ENCODE data around the gene MAPKAPK3.

MAPKAPK3 gene

DNA sequence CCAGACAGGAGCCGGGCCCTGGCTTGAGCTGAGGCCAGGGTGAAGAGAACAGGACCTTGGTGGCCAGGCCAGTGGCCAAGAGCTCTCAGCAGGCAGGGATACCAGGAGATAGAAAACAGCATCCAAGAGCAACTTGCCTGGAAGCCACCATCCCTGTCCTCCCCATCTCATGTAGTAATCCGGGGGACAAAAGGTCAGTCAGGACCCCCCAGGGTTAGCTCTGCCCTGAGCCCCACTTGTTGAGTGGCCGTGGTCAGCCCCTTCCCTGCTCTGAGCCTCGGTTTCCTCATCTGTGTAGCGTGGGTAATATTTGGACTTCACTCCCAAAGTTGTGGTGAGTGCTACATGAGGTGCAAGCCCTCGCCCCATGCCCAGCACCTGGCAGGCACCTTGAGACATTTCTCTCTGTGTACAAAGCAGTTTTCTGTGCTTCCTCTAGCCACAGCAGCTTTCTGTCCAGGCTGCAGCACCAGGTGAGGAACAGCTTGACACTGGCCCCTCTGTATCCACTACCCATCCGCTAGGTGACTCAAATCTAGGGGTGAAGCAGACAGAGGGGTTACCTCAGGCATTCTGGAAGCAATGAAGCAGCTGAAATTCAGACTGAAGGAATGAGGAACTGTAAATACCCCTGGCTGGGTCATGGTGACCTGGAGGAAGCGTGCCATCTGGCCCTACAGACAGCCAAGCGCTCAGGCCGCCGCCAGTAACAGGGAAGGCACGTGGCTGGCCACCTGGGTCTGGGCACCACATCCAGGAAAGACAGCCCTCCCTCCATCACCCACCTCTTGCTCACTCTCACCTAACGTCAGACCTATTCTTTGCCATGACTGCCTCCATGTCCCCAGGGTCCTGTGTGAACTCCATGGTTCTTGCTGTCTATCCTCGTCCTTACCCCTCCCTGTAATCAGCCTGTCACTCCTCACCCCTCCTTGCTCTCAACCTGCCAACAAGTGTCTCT is 12.0 kb upstream of the MAPKAPK3 start:
- DNase-seq (ENCODE audit: insufficient read length, low spot score) (no peak), FAIRE-seq (no peak)
- TF ChIP-seq, protein P1, sequence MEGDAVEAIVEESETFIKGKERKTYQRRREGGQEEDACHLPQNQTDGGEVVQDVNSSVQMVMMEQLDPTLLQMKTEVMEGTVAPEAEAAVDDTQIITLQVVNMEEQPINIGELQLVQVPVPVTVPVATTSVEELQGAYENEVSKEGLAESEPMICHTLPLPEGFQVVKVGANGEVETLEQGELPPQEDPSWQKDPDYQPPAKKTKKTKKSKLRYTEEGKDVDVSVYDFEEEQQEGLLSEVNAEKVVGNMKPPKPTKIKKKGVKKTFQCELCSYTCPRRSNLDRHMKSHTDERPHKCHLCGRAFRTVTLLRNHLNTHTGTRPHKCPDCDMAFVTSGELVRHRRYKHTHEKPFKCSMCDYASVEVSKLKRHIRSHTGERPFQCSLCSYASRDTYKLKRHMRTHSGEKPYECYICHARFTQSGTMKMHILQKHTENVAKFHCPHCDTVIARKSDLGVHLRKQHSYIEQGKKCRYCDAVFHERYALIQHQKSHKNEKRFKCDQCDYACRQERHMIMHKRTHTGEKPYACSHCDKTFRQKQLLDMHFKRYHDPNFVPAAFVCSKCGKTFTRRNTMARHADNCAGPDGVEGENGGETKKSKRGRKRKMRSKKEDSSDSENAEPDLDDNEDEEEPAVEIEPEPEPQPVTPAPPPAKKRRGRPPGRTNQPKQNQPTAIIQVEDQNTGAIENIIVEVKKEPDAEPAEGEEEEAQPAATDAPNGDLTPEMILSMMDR (IDR thresholded peaks at IDR 0.05; ENCODE audit: insufficient read depth, missing control alignments), result no peak

DNA sequence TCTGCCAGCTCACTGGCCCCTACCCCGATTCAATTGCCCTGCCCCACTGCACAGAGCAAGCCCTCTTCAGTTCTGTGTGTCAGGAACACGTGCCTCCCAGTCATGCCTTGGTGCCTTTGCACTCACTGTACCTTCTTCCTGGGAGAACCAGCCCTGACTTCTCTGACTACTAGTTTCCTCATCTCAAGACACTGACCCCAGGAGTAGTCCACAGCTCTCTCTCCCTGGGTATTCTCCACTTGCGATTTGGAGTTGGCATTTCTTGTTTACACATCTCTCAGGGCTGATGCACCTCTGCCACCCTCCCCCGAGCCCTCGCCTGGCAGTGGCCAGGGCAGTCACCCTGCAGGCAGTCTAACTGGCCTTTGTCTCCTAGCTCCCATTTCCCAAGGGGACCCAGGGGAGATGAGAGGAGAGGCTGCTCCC is 11.0 kb upstream of the MAPKAPK3 start:
- TF ChIP-seq, protein P1 (IDR thresholded peaks at IDR 0.05; ENCODE audit: insufficient read depth, missing control alignments), result no peak
- no peak for FAIRE-seq
- no peak for DNase-seq (ENCODE audit: insufficient read length, low spot score)

DNA sequence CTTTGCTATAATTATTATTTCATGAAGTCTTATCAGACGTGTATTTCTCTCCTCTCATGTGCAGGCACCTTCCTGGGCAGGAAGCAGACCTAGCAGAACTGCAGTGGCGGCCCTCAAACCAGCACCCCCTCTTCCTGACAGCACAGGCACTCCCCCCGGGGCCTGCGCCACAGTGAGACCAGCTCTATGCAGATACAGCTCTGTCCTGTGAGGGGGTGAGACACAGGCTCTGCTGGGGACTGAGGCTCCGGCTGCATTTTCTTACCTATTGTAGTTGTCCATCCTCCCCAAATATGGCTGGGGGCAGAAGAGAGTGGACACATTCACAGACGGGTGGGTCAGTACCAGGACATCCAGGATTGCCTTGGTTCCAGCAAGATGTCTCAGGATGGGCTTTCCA is 10.4 kb upstream of the MAPKAPK3 start:
- TF ChIP-seq, protein P1 (IDR thresholded peaks at IDR 0.05; ENCODE audit: insufficient read depth, missing control alignments), result no peak
- no peak for FAIRE-seq
- DNase-seq (ENCODE audit: insufficient read length, low spot score), result no peak

DNA sequence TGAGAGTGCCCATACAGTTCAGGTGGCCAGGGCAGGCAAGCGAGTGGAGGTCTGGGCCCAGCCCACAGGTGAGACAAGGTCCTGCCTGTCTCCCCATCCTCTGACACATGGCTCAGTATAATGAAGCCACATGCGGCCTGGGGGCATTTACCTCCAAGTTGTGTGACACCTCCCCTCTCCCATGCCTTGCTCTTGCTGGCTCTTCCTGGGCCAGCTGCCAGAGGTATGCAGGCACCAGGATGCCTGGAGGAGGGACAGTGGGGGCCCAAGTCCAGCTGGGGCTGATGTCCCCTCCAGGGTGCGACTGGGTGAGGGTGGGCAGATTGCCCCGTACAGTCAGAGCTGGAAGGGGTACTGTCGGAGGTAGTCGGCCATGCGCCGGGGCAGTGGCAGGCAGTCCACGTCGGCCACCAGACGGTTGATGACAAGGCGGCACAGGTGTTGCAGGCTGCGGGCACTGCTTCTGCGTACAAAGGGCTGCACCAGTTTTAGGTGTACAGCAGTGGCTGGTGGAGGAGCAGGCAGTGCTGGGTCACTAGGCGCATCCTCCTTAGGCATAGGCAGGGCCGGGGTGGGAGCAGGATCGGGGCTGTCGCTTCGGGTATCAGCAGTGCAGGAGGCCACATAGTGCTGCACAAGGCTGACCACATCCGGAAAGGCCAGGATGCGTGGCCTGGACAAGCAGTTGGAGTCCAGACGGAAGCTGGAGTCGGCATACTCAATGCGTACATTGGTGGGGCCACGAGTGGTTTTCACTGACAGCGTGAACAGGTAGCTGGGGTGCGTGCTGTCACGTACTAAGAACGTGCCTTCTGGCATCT is 9.5 kb upstream of the MAPKAPK3 start:
- FAIRE-seq, result no peak
- TF ChIP-seq, protein P1 (IDR thresholded peaks at IDR 0.05; ENCODE audit: insufficient read depth, missing control alignments), result no peak
- no peak for DNase-seq (ENCODE audit: insufficient read length, low spot score)

DNA sequence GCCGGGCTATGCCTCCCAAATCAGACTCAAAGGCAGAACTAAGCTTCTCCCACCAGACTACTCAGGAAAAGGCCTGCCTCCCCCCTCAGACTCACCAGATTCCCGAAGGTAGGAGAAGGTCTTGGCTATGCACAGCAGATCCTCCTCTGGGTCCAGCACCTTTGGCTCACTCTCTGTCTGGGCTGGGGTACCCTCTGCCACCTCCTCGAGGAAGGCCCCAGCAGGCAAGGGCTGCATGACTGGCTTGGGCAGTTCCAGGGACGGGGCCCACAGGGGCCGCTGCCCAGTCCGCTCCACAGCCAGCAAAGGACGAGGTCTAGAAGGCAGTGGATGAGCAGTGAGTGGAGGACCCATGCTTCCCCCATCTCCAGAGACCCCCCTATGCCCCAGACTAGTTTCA is 8.7 kb upstream of the MAPKAPK3 start:
- FAIRE-seq (no peak), DNase-seq (ENCODE audit: insufficient read length, low spot score) (no peak)
- TF ChIP-seq, protein P1 (IDR thresholded peaks at IDR 0.05; ENCODE audit: insufficient read depth, missing control alignments), result no peak

DNA sequence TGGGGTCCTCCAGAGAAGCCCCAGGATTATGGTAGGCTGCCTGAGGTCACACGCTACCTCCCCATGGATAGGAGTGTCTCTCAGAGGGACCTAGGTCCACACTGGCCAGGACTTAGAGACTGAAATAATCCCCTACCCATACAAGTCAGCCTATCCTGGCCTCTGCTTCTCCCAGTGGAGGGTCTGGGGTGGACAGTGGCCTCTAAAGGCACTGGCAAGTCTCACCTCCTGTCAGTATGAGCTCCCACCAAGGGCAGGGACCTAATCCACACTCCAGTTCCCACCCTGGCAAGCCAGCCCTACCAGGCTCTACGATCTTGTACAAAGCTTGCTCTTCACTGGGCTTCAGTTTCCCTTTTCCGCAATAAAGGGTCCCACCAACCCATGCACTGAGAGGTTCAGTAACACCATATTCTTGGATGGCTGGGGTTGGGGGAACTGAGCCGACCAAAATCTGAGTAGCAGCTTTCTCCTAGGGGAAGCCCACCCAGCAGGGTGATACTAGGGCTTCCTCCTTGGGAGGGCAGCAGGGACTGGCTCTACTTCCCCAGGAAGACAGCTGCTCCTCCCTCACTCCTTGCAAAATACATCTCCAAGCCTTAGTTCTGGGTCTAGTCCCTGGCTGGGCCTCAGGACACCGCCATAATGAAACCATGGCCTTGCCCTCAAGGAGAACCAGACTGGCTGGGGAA is 7.7 kb upstream of the MAPKAPK3 start:
- no peak for FAIRE-seq
- DNase-seq (ENCODE audit: insufficient read length, low spot score), result no peak
- TF ChIP-seq, protein P1 (IDR thresholded peaks at IDR 0.05; ENCODE audit: insufficient read depth, missing control alignments), result no peak
